Neutrophil (primary cell): ENCODE results near the gene PLEKHG3.

Experiments
- H3K27ac ChIP-seq: fragments of 200-600 bp; sonication (generic); 2 replicates; pipeline ENCODE4 v1.5.1; 2016; ENCODE audit warnings: mild to moderate bottlenecking, moderate library complexity
- H3K27me3 ChIP-seq: fragments of 200-600 bp; sonication (generic); 2 replicates; pipeline ENCODE4 v1.6.0; 2016; ENCODE audit warnings: mild to moderate bottlenecking
- H3K36me3 ChIP-seq: fragments of 200-600 bp; sonication (generic); 2 replicates; pipeline ENCODE4 v1.5.1; 2017
- H3K4me1 ChIP-seq, 2 experiments: fragments of 200-600 bp in 1 of 2; sonication (generic) in 1 of 2; 1 replicate in 1 of 2; 2 replicates in 1 of 2; pipeline versions ENCODE4 v1.5.1 to v1.6.1; 2013 to 2016; ENCODE audit warnings: low read depth in 1 of 2, low read length in 1 of 2, mild to moderate bottlenecking in 1 of 2, moderate library complexity in 1 of 2; ENCODE audit not compliant: control insufficient read depth in 1 of 2, insufficient read depth in 1 of 2
- H3K4me3 ChIP-seq, 2 experiments: fragments of 200-600 bp in 1 of 2; sonication (generic) in 1 of 2; 1 replicate in 1 of 2; 2 replicates in 1 of 2; pipeline ENCODE4 v1.5.1; 2013 to 2016; ENCODE audit warnings: low read depth in 1 of 2, low read length in 1 of 2, mild to moderate bottlenecking in 1 of 2, moderate library complexity in 1 of 2
- H3K9me3 ChIP-seq: fragments of 200-600 bp; sonication (generic); 2 replicates; pipeline ENCODE4 v1.5.1; 2016
- TF ChIP-seq, protein P1 (sequence below): fragments of 200-600 bp; sonication (generic); IDR thresholded peaks from 2 replicates; pipeline ENCODE4 v1.5.1; 2016; ENCODE audit warnings: antibody characterized with exemption

The PLEKHG3 gene

GRCh38 chr14:64773046-64773445, 68.8 kb downstream of the PLEKHG3 start:
- Histone ChIP-seq H3K9me3 (no peaks in the 10 kb centered on the region), H3K27me3 (no peaks in the 10 kb centered on the region), H3K36me3 (no peaks in the 10 kb centered on the region), H3K27ac (no peak overlapping the region), H3K4me3 (no peak overlapping the region), H3K4me1 (no peaks in the 10 kb centered on the region)
- TF ChIP-seq, protein P1, sequence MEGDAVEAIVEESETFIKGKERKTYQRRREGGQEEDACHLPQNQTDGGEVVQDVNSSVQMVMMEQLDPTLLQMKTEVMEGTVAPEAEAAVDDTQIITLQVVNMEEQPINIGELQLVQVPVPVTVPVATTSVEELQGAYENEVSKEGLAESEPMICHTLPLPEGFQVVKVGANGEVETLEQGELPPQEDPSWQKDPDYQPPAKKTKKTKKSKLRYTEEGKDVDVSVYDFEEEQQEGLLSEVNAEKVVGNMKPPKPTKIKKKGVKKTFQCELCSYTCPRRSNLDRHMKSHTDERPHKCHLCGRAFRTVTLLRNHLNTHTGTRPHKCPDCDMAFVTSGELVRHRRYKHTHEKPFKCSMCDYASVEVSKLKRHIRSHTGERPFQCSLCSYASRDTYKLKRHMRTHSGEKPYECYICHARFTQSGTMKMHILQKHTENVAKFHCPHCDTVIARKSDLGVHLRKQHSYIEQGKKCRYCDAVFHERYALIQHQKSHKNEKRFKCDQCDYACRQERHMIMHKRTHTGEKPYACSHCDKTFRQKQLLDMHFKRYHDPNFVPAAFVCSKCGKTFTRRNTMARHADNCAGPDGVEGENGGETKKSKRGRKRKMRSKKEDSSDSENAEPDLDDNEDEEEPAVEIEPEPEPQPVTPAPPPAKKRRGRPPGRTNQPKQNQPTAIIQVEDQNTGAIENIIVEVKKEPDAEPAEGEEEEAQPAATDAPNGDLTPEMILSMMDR = no peak

- Histone ChIP-seq H3K27me3 (no peaks in the 10 kb centered on the region), H3K36me3 (no peaks in the 10 kb centered on the region), H3K4me3 (no peak overlapping the region), H3K4me1 (no peaks in the 10 kb centered on the region), H3K27ac (no peak overlapping the region), H3K9me3 (no peaks in the 10 kb centered on the region)
- TF ChIP-seq, protein P1 = no peak
These were observed 69.4 kb downstream of the PLEKHG3 start for GRCh38 chr14:64773577-64773976.

DNA sequence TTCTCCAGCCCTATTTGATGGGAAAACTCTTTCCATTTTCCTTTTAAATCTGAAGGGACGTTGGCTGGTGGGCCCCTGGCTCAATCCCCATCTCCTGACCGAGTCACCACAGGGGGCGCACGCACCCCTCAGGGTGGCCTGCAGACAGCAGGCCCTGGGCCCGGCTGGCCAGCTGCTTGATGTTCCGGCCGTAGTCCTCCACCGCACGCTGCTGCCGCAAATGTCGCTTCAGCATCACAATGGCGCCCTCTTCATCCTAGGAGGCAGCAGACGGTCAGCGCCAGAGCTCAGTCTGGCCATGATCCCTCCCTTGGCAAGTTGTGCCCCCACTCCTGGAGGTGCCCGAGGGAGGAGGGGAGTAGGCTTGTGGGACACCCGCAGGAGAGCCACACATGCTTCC, 70.0 kb downstream of the PLEKHG3 start:
- H3K4me1 ChIP-seq = no peaks in the 10 kb centered on the region
- no peaks in the 10 kb centered on the region for H3K9me3 ChIP-seq
- TF ChIP-seq, protein P1 = no peak
- no peak overlapping the region for H3K4me3 ChIP-seq
- H3K27ac ChIP-seq = no peak overlapping the region
- no peaks in the 10 kb centered on the region for H3K36me3 ChIP-seq
- H3K27me3 ChIP-seq = no peaks in the 10 kb centered on the region

DNA sequence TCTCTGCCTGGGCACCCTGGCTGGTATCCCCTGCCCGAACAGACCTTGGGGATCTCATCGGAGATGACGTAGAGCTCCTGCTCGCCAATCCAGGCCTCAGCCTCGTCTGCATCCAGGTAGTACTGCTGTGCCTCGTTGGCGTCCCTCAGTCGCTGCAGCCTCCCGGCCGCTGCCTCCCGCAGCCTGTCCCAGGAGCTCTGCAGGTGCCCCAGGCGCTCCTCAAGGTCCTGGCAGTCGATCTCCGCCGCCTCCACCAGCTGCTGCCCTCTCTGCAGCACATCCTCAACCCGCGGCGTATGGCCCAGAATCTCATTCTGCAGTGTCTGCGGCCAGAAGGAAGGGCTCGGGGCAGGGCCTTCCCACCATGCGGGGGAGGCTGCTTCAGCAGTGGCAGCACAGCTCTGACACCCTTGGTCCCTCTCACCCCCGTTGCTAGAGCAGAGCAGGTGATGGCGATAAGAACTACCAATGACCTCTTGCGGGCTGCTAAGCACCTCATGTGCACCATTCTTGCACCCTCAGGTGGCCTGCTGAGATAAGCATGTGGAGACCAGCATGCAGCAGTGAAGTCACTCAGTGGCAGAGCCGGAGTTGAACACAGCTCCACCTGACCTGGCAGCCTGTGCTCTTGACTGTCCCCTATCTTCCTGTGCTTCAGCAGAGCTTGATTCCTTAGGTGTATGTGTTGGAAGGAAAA, 71.0 kb downstream of the PLEKHG3 start:
- Histone ChIP-seq H3K36me3 (no peaks in the 10 kb centered on the region), H3K27ac (no peak overlapping the region), H3K4me1 (no peaks in the 10 kb centered on the region), H3K4me3 (no peak overlapping the region), H3K9me3 (no peaks in the 10 kb centered on the region), H3K27me3 (no peaks in the 10 kb centered on the region)
- TF ChIP-seq, protein P1 = no peak

DNA sequence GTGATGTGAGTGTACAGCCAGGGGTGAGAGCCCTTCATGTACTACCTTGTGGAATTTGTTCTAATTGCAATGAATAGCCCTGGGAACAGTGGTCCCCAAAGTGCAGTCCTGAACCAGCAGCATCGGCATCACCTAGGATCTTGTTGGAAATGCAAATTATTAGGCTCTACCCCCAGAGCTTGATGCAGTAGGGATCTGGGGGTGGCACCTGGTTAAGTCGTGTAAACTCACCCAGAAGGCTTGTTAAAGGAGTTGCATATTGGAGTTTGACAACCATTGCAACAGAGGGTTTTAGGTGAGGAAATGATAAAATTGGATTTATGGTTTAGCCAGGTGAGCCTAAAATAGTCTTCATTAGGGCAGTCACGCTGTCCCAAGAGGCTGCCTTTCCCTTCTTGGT, 73.2 kb downstream of the PLEKHG3 start:
- Histone ChIP-seq H3K27ac (no peak overlapping the region), H3K27me3 (no peaks in the 10 kb centered on the region), H3K4me1 (no peaks in the 10 kb centered on the region), H3K4me3 (no peak overlapping the region), H3K36me3 (no peaks in the 10 kb centered on the region), H3K9me3 (no peaks in the 10 kb centered on the region)
- TF ChIP-seq, protein P1 = no peak
